Activated CD4-positive, alpha-beta T cell treated with anti-CD3 and anti-CD28 coated beads, Interleukin-2, amount 10 ng/mL, durations not matched to agents 24 days and 14 days (primary cell): ENCODE data around the gene TMEM235. TPM values are rescaled to one million over a fixed set of nuclear protein-coding genes. Genes with fewer than 3 reads are reported as not detected.
A peak's percentile ranks its signal among the peaks of the same experiment; 100 is the strongest.

ENCODE experiments used
- DNase-seq: peaks from one replicate; pipeline ENCODE4 v3.0.0; 2022
- H3K27ac Mint-ChIP-seq: one replicate; pipeline ENCODE4 v1.8.0; 2022; ENCODE audit warnings: mild to moderate bottlenecking, mixed read lengths
- H3K27me3 Mint-ChIP-seq: one replicate; pipeline ENCODE4 v1.8.0; 2022; ENCODE audit warnings: mixed read lengths
- H3K36me3 Mint-ChIP-seq: one replicate; pipeline ENCODE4 v1.8.0; 2022; ENCODE audit warnings: low read depth, mild to moderate bottlenecking, mixed read lengths
- H3K4me1 Mint-ChIP-seq: one replicate; pipeline ENCODE4 v1.8.0; 2021; ENCODE audit warnings: mixed read lengths
- H3K4me3 Mint-ChIP-seq: one replicate; pipeline ENCODE4 v1.8.0; 2022; ENCODE audit warnings: mild to moderate bottlenecking, moderate library complexity, mixed read lengths
- H3K9me3 Mint-ChIP-seq: one replicate; pipeline ENCODE4 v1.8.0; 2021; ENCODE audit warnings: mixed read lengths
- intact Hi-C: fragments of 100-400 bp; cut with micrococcal nuclease; formaldehyde crosslinking; loops from one replicate; pipeline ENCODE4 v1.15.1; 2023
- total RNA-seq: library from RNA; stranded (reverse); gene quantifications from 2 replicates; pipeline ENCODE4 v1.2.3, GENCODE V29; 2022

TMEM235 gene
- not detected in 2 replicates for total RNA-seq

GRCh38 chr17:78230996-78231935 lies at the start of gene TMEM235:
TMEM235 (plus strand) TSS chr17:78231631; CDS start chr17:78232024, 393 bp downstream.
- peak within 1 kb of the TSS; percentile 52 for H3K4me3 Mint-ChIP-seq

GRCh38 chr17:78182504-78182903 lies 48.9 kb upstream of the TMEM235 start:
- intact Hi-C loops = no loop called here
- H3K4me3 Mint-ChIP-seq = no peak overlapping the region
- peaks cover 27% of the 10 kb centered on the region for H3K36me3 Mint-ChIP-seq
- H3K27me3 Mint-ChIP-seq = no peaks in the 10 kb centered on the region
- no peak overlapping the region for H3K27ac Mint-ChIP-seq
- no peaks in the 10 kb centered on the region for H3K9me3 Mint-ChIP-seq
- no peak for DNase-seq
- H3K4me1 Mint-ChIP-seq = peaks cover 32% of the 10 kb centered on the region

More at GRCh38 chr17:78230996-78231935, at the start of gene TMEM235:
- Mint-ChIP-seq H3K9me3 (no peaks in the 10 kb centered on the region), H3K36me3 (no peaks in the 10 kb centered on the region), H3K4me1 (peaks cover 10% of the 10 kb centered on the region), H3K27ac (no peak within 1 kb of the TSS), H3K27me3 (peaks cover 37% of the 10 kb centered on the region)
- no peak for DNase-seq
- intact Hi-C loops = no loop called here

GRCh38 chr17:78183916-78184315 lies 47.5 kb upstream of the TMEM235 start:
- Mint-ChIP-seq H3K4me3 (no peak overlapping the region), H3K4me1 (peaks cover 35% of the 10 kb centered on the region), H3K27ac (no peak overlapping the region), H3K36me3 (peaks cover 26% of the 10 kb centered on the region), H3K9me3 (no peaks in the 10 kb centered on the region), H3K27me3 (no peaks in the 10 kb centered on the region)
- intact Hi-C loops = no loop called here
- no peak for DNase-seq

- peak overlapping the region; percentile 31 for H3K4me3 Mint-ChIP-seq
- H3K4me1 Mint-ChIP-seq = peaks cover 35% of the 10 kb centered on the region
- peaks cover 23% of the 10 kb centered on the region for H3K36me3 Mint-ChIP-seq
- no peaks in the 10 kb centered on the region for H3K9me3 Mint-ChIP-seq
- no peak for DNase-seq
- intact Hi-C loops = no loop called here
- H3K27me3 Mint-ChIP-seq = no peaks in the 10 kb centered on the region
- no peak overlapping the region for H3K27ac Mint-ChIP-seq
Measured at GRCh38 chr17:78184351-78184750, 47.1 kb upstream of the TMEM235 start.

- intact Hi-C loops = no loop called here
- peaks cover 35% of the 10 kb centered on the region for H3K4me1 Mint-ChIP-seq
- H3K27me3 Mint-ChIP-seq = no peaks in the 10 kb centered on the region
- no peak for DNase-seq
- H3K9me3 Mint-ChIP-seq = no peaks in the 10 kb centered on the region
- H3K27ac Mint-ChIP-seq = no peak overlapping the region
- peak overlapping the region; percentile 86 for H3K4me3 Mint-ChIP-seq
- H3K36me3 Mint-ChIP-seq = peaks cover 18% of the 10 kb centered on the region
Measured at GRCh38 chr17:78184868-78185267, 46.6 kb upstream of the TMEM235 start.

- no peaks in the 10 kb centered on the region for H3K27me3 Mint-ChIP-seq
- intact Hi-C loops = no loop called here
- H3K9me3 Mint-ChIP-seq = no peaks in the 10 kb centered on the region
- H3K27ac Mint-ChIP-seq = peak overlapping the region; percentile 76
- H3K4me3 Mint-ChIP-seq = peak overlapping the region; percentile 86
- DNase-seq = peak; percentile 75
- peaks cover 32% of the 10 kb centered on the region for H3K4me1 Mint-ChIP-seq
- peaks cover 16% of the 10 kb centered on the region for H3K36me3 Mint-ChIP-seq
Measured at GRCh38 chr17:78185981-78186691, 45.3 kb upstream of the TMEM235 start.

GRCh38 chr17:78186692-78187595 lies 44.5 kb upstream of the TMEM235 start, which contains the start of the genes AFMID and TK1:
AFMID (plus strand) TSS chr17:78187362; CDS start chr17:78187371, 9 bp downstream.
TK1 (minus strand) TSS chr17:78187052; CDS start chr17:78186994, 58 bp downstream.
- Mint-ChIP-seq H3K27ac (peak within 1 kb of the TSS; percentile 76), H3K4me1 (peaks cover 32% of the 10 kb centered on the region), H3K27me3 (no peaks in the 10 kb centered on the region), H3K9me3 (no peaks in the 10 kb centered on the region), H3K4me3 (peak within 1 kb of the TSS; percentile 86), H3K36me3 (peaks cover 17% of the 10 kb centered on the region)
- intact Hi-C loops = loop anchor here (1.0 kb wide), 3 partner anchors 18 to 47 kb away; partner anchors contain the start of gene BIRC5
- DNase-seq = peak; percentile 97

- Mint-ChIP-seq H3K4me3 (no peak overlapping the region), H3K27me3 (no peaks in the 10 kb centered on the region), H3K9me3 (no peaks in the 10 kb centered on the region), H3K4me1 (peaks cover 6% of the 10 kb centered on the region), H3K27ac (no peak overlapping the region), H3K36me3 (peaks cover 28% of the 10 kb centered on the region)
- no peak for DNase-seq
- intact Hi-C loops = no loop called here
Measured at GRCh38 chr17:78196716-78197115, 34.7 kb upstream of the TMEM235 start.

GRCh38 chr17:78197147-78197832 lies 34.1 kb upstream of the TMEM235 start:
- DNase-seq = no peak
- H3K4me3 Mint-ChIP-seq = no peak overlapping the region
- no peaks in the 10 kb centered on the region for H3K27me3 Mint-ChIP-seq
- H3K36me3 Mint-ChIP-seq = peaks cover 25% of the 10 kb centered on the region
- peaks cover 6% of the 10 kb centered on the region for H3K4me1 Mint-ChIP-seq
- H3K9me3 Mint-ChIP-seq = no peaks in the 10 kb centered on the region
- intact Hi-C loops = no loop called here
- no peak overlapping the region for H3K27ac Mint-ChIP-seq

GRCh38 chr17:78200451-78200850 lies 31.0 kb upstream of the TMEM235 start:
- no peak for DNase-seq
- Mint-ChIP-seq H3K9me3 (no peaks in the 10 kb centered on the region), H3K27ac (no peak overlapping the region), H3K27me3 (no peaks in the 10 kb centered on the region), H3K4me3 (no peak overlapping the region), H3K36me3 (peaks cover 23% of the 10 kb centered on the region), H3K4me1 (peaks cover 6% of the 10 kb centered on the region)
- intact Hi-C loops = no loop called here

- intact Hi-C loops = no loop called here
- H3K4me1 Mint-ChIP-seq = peaks cover 6% of the 10 kb centered on the region
- H3K4me3 Mint-ChIP-seq = no peak overlapping the region
- peaks cover 12% of the 10 kb centered on the region for H3K36me3 Mint-ChIP-seq
- DNase-seq = no peak
- no peak overlapping the region for H3K27ac Mint-ChIP-seq
- no peaks in the 10 kb centered on the region for H3K9me3 Mint-ChIP-seq
- no peaks in the 10 kb centered on the region for H3K27me3 Mint-ChIP-seq
Measured at GRCh38 chr17:78202666-78203065, 28.8 kb upstream of the TMEM235 start.

GRCh38 chr17:78204387-78205123 lies 26.9 kb upstream of the TMEM235 start:
- no peaks in the 10 kb centered on the region for H3K27me3 Mint-ChIP-seq
- peaks cover 5% of the 10 kb centered on the region for H3K36me3 Mint-ChIP-seq
- no peak overlapping the region for H3K27ac Mint-ChIP-seq
- H3K4me1 Mint-ChIP-seq = no peaks in the 10 kb centered on the region
- H3K4me3 Mint-ChIP-seq = no peak overlapping the region
- intact Hi-C loops = no loop called here
- DNase-seq = no peak
- H3K9me3 Mint-ChIP-seq = no peaks in the 10 kb centered on the region
